HAP-1 (cell line): ENCODE results near the gene SLC6A9.

Source experiments
- DNase-seq, 2 experiments: peaks; one replicate each; pipeline ENCODE4 v3.0.0-alpha.2; 2016 to 2020; ENCODE audit warnings: low spot score in 2 of 2
- H3K27me3 ChIP-seq: fragments of 250-450 bp; sonication (Bioruptor Pico); 2 replicates; pipeline ENCODE4 v1.5.1; 2020; ENCODE audit warnings: low read depth, mild to moderate bottlenecking, moderate library complexity
- H3K36me3 ChIP-seq: fragments of 250-450 bp; sonication (Bioruptor Pico); replicated peaks from 2 replicates; pipeline ENCODE4 v1.5.1; 2020; ENCODE audit warnings: mild to moderate bottlenecking
- H3K4me1 ChIP-seq: fragments of 250-450 bp; sonication (Bioruptor Pico); 2 replicates; pipeline ENCODE4 v1.5.1; 2020; ENCODE audit warnings: mild to moderate bottlenecking
- H3K4me3 ChIP-seq: fragments of 250-450 bp; sonication (Bioruptor Pico); 2 replicates; pipeline ENCODE4 v1.5.1; 2020; ENCODE audit warnings: mild to moderate bottlenecking, moderate library complexity
- H3K9me3 ChIP-seq: fragments of 250-450 bp; sonication (Bioruptor Pico); 2 replicates; pipeline ENCODE4 v1.5.1; 2020; ENCODE audit warnings: mild to moderate bottlenecking, moderate library complexity
- in situ Hi-C: fragments of 300-500 bp; cut with MboI; formaldehyde crosslinking; loops from 3 replicates; pipeline ENCODE4 v1.14.3; 2020; ENCODE audit warnings: low sequenced_read_pairs, inconsistent platforms, mixed read lengths

SLC6A9 gene

GRCh38 chr1:43998000-43998378, 33.3 kb downstream of the SLC6A9 start:
- Histone ChIP-seq H3K36me3 (peaks cover 5% of the 10 kb centered on the region; the same call in 1 of the 2 replicates), H3K4me3 (no peak overlapping the region), H3K27me3 (no peaks in the 10 kb centered on the region), H3K9me3 (no peaks in the 10 kb centered on the region), H3K4me1 (peaks cover 3% of the 10 kb centered on the region; the same call in 1 of the 2 replicates)
- in situ Hi-C loops: no loop called here
- DNase-seq: no peak

GRCh38 chr1:43997295-43997999, 33.8 kb downstream of the SLC6A9 start:
- Histone ChIP-seq H3K4me1 (peaks cover 3% of the 10 kb centered on the region; the same call in 1 of the 2 replicates), H3K36me3 (peaks cover 5% of the 10 kb centered on the region; the same call in 1 of the 2 replicates), H3K9me3 (no peaks in the 10 kb centered on the region), H3K4me3 (no peak overlapping the region), H3K27me3 (no peaks in the 10 kb centered on the region)
- no peak for DNase-seq
- in situ Hi-C loops: no loop called here

- Histone ChIP-seq H3K9me3 (no peaks in the 10 kb centered on the region), H3K4me1 (peaks cover 8% of the 10 kb centered on the region; the same call in 1 of the 2 replicates), H3K4me3 (no peak overlapping the region), H3K27me3 (no peaks in the 10 kb centered on the region), H3K36me3 (peaks cover 5% of the 10 kb centered on the region; the same call in 1 of the 2 replicates)
- in situ Hi-C loops: no loop called here
- DNase-seq: no peak
Measured at GRCh38 chr1:43996733-43997115, 34.5 kb downstream of the SLC6A9 start.

- in situ Hi-C loops: no loop called here
- H3K4me1 ChIP-seq: peaks cover 9% of the 10 kb centered on the region; the same call in 1 of the 2 replicates
- peak in 1 of 2 experiments; percentile 59 for DNase-seq
- no peaks in the 10 kb centered on the region for H3K27me3 ChIP-seq
- H3K36me3 ChIP-seq: peaks cover 3% of the 10 kb centered on the region; the same call in 1 of the 2 replicates
- H3K9me3 ChIP-seq: no peaks in the 10 kb centered on the region
- no peak overlapping the region for H3K4me3 ChIP-seq
Measured at GRCh38 chr1:43995984-43996732, 35.1 kb downstream of the SLC6A9 start.

GRCh38 chr1:43994794-43995790, 36.2 kb downstream of the SLC6A9 start:
- peak; percentile 18 to 63 for DNase-seq
- in situ Hi-C loops: no loop called here

GRCh38 chr1:43994071-43994470, 37.2 kb downstream of the SLC6A9 start:
- H3K4me1 ChIP-seq: peaks cover 15% of the 10 kb centered on the region; the same call in 1 of the 2 replicates
- no peak overlapping the region for H3K4me3 ChIP-seq
- no peaks in the 10 kb centered on the region for H3K27me3 ChIP-seq
- H3K9me3 ChIP-seq: no peaks in the 10 kb centered on the region
- no peak for DNase-seq
- no peaks in the 10 kb centered on the region for H3K36me3 ChIP-seq
- in situ Hi-C loops: no loop called here

More at GRCh38 chr1:43994794-43995790, 36.2 kb downstream of the SLC6A9 start:
- H3K4me1 ChIP-seq: peaks cover 15% of the 10 kb centered on the region; the same call in 1 of the 2 replicates
- no peaks in the 10 kb centered on the region for H3K27me3 ChIP-seq
- 0 out of 2 replicates have a peak, but pooled peaks cover 2% of the 10 kb centered on the region for H3K36me3 ChIP-seq
- no peak overlapping the region for H3K4me3 ChIP-seq
- H3K9me3 ChIP-seq: no peaks in the 10 kb centered on the region

GRCh38 chr1:43993206-43993914, 37.9 kb downstream of the SLC6A9 start:
- in situ Hi-C loops: no loop called here
- no peak overlapping the region for H3K4me3 ChIP-seq
- peaks cover 15% of the 10 kb centered on the region; the same call in 1 of the 2 replicates for H3K4me1 ChIP-seq

GRCh38 chr1:43992232-43992995, 38.8 kb downstream of the SLC6A9 start:
- in situ Hi-C loops: no loop called here
- Histone ChIP-seq H3K36me3 (no peaks in the 10 kb centered on the region), H3K4me1 (peaks cover 15% of the 10 kb centered on the region; the same call in 1 of the 2 replicates), H3K4me3 (peak overlapping the region; percentile 56), H3K9me3 (no peaks in the 10 kb centered on the region), H3K27me3 (no peaks in the 10 kb centered on the region)
- DNase-seq: peak in 1 of 2 experiments; percentile 13

More at GRCh38 chr1:43993206-43993914, 37.9 kb downstream of the SLC6A9 start:
- Histone ChIP-seq H3K9me3 (no peaks in the 10 kb centered on the region), H3K27me3 (no peaks in the 10 kb centered on the region), H3K36me3 (no peaks in the 10 kb centered on the region)
- no peak for DNase-seq

GRCh38 chr1:43991476-43992231, 39.6 kb downstream of the SLC6A9 start, which contains the start of gene CCDC24:
CCDC24 (plus strand) TSS chr1:43991599; CDS start chr1:43991879, 280 bp downstream.
- H3K4me3 ChIP-seq: peak within 1 kb of the TSS; percentile 56
- H3K36me3 ChIP-seq: no peaks in the 10 kb centered on the region
- DNase-seq: peak; percentile 63 to 88
- H3K4me1 ChIP-seq: peaks cover 14% of the 10 kb centered on the region; the same call in 1 of the 2 replicates
- in situ Hi-C loops: no loop called here
- H3K9me3 ChIP-seq: no peaks in the 10 kb centered on the region
- no peaks in the 10 kb centered on the region for H3K27me3 ChIP-seq

- H3K36me3 ChIP-seq: peaks cover 2% of the 10 kb centered on the region
- peaks cover 11% of the 10 kb centered on the region; the same call in 1 of the 2 replicates for H3K4me1 ChIP-seq
- in situ Hi-C loops: no loop called here
- H3K4me3 ChIP-seq: peak overlapping the region; percentile 56
- no peak for DNase-seq
- H3K27me3 ChIP-seq: no peaks in the 10 kb centered on the region
- no peaks in the 10 kb centered on the region for H3K9me3 ChIP-seq
Measured at GRCh38 chr1:43991200-43991475, 40.1 kb downstream of the SLC6A9 start.

GRCh38 chr1:43990271-43991199, 40.7 kb downstream of the SLC6A9 start:
- Histone ChIP-seq H3K9me3 (no peaks in the 10 kb centered on the region), H3K4me1 (peaks cover 11% of the 10 kb centered on the region; the same call in 1 of the 2 replicates), H3K27me3 (no peaks in the 10 kb centered on the region), H3K4me3 (peak overlapping the region; percentile 56), H3K36me3 (peaks cover 8% of the 10 kb centered on the region)
- DNase-seq: peak in 1 of 2 experiments; percentile 31
- in situ Hi-C loops: no loop called here
